ENCODE results near the gene MAP4K3. TPM values are rescaled to one million over a fixed set of nuclear protein-coding genes. Genes with fewer than 3 reads are reported as not detected.

Gene MAP4K3
- total and polyA plus RNA-seq, 2 donors from 2014 or later: 14.9 to 39.5 TPM

DNA sequence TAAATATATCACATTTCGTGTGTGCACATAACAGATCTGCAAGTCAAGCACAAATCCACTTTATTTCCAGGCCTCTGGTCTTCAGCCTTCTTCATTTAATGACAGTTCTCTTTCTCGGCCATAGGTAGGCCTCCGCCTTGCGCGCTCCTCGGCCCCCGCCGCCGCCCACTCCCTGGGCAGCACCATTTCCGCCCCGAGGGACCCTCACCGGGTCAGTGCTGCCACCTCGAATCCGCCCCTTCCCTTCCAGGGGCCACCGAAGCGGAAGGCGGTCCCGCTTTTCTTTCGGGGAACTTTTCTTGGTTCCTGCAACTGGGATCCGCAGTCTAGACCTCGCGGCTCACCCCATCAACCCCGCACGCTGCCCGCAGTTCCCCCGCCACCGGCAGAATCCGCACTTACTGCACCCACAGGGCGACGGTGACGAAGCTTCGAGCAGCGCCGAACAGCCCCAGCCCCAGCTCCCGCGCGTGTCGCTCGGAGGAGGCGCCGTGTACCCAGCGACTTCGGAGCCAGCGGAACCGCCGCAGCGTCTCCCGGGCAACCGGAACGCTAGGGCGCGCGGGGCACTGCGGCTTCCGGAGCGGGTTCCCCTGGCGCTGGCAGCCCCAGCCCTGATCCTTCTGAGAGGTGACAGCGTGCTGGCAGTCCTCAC is 193.5 kb downstream of the MAP4K3 start, which contains the start of gene CDKL4:
Gene CDKL4, minus strand, starts transcription at position 502 of the 655 bp plus-strand sequence.
- Histone ChIP-seq H3K27ac (ENCODE audit: low read depth in 2 of 2, low read length in 2 of 2) (no peak within 1 kb of the TSS), H3K9me3 (ENCODE audit: control insufficient read depth in 2 of 3, insufficient read depth in 1 of 3, low read length in 3 of 3) (no peaks in the 10 kb centered on the region), H3K36me3 (ENCODE audit: control insufficient read depth in 2 of 3, insufficient read depth in 3 of 3, low read length in 3 of 3) (peaks cover 1 to 5% (median 2%) of the 10 kb centered on the region in 3 donors), H3K4me1 (ENCODE audit: control insufficient read depth in 2 of 3, insufficient read depth in 2 of 3, low read depth in 1 of 3, low read length in 3 of 3) (no peaks in the 10 kb centered on the region), H3K4me3 (ENCODE audit: low read length in 3 of 3) (peak within 1 kb of the TSS in 2 of 3 donors; percentile 17 to 42), H3K9ac (ENCODE audit: low read length in 3 of 3) (no peak within 1 kb of the TSS), H3K27me3 (ENCODE audit: control insufficient read depth, insufficient read depth, low read length) (no peaks in the 10 kb centered on the region)
- no peak for FAIRE-seq
- TF ChIP-seq, protein P1, sequence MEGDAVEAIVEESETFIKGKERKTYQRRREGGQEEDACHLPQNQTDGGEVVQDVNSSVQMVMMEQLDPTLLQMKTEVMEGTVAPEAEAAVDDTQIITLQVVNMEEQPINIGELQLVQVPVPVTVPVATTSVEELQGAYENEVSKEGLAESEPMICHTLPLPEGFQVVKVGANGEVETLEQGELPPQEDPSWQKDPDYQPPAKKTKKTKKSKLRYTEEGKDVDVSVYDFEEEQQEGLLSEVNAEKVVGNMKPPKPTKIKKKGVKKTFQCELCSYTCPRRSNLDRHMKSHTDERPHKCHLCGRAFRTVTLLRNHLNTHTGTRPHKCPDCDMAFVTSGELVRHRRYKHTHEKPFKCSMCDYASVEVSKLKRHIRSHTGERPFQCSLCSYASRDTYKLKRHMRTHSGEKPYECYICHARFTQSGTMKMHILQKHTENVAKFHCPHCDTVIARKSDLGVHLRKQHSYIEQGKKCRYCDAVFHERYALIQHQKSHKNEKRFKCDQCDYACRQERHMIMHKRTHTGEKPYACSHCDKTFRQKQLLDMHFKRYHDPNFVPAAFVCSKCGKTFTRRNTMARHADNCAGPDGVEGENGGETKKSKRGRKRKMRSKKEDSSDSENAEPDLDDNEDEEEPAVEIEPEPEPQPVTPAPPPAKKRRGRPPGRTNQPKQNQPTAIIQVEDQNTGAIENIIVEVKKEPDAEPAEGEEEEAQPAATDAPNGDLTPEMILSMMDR (IDR thresholded peaks at IDR 0.05; ENCODE audit: borderline replicate concordance, extremely low read depth, insufficient read depth): no peak
- peak in 3 of 5 donors; percentile 35 to 73 (median 52) for DNase-seq
- intact Hi-C loops (cut with DNase I): no loop called here

DNA sequence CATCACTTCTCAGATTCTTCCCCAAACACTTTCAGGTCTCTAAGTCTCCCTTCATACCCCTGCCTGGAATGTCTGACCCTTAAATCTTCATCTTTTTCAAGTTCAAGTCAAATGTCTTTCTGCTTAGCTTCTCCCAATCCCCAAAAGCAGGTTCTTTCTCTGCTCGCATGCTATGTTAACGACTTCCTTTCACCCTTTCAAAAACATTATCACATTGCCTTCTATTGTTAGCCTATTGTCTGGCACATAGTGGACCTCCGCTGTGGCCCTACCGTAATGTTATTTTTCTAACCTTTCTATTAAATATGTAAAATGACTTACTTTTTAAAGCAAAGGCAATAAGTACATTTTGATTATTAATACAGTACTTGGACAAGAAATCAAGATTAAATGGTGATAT is 195.5 kb downstream of the MAP4K3 start:
- H3K27ac ChIP-seq (ENCODE audit: low read depth in 2 of 2, low read length in 2 of 2): no peak overlapping the region
- H3K36me3 ChIP-seq (ENCODE audit: control insufficient read depth in 2 of 3, insufficient read depth in 3 of 3, low read length in 3 of 3): no peaks in the 10 kb centered on the region
- H3K9me3 ChIP-seq (ENCODE audit: control insufficient read depth in 2 of 3, insufficient read depth in 1 of 3, low read length in 3 of 3): no peaks in the 10 kb centered on the region
- FAIRE-seq (no peak), DNase-seq (no peak)
- TF ChIP-seq, protein P1 (IDR thresholded peaks at IDR 0.05; ENCODE audit: borderline replicate concordance, extremely low read depth, insufficient read depth): no peak
- no peak overlapping the region for H3K9ac ChIP-seq (ENCODE audit: low read length in 3 of 3)
- H3K4me3 ChIP-seq (ENCODE audit: low read length in 3 of 3): no peak overlapping the region
- no peaks in the 10 kb centered on the region for H3K27me3 ChIP-seq (ENCODE audit: control insufficient read depth, insufficient read depth, low read length)
- intact Hi-C loops (cut with DNase I): no loop called here
- H3K4me1 ChIP-seq (ENCODE audit: control insufficient read depth in 2 of 3, insufficient read depth in 2 of 3, low read depth in 1 of 3, low read length in 3 of 3): no peaks in the 10 kb centered on the region

DNA sequence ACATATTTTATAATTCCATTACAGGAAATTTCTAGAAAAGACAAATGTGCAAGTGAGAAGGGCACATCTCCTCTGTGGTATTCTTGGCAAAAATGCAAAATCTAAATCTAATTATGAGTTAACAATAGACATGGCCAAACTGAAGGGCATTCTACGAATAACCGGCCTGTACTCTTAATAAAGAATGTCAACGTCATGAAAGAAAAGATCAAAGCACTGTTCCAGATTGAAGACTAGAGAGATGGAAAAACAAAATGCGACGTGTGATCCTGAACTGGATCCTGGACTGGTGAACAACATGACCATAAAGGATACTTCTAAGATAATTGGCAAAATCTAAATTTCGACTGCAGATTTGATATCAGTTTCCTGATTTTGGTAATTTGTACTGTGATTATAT is 196.3 kb downstream of the MAP4K3 start:
- Histone ChIP-seq H3K27me3 (ENCODE audit: control insufficient read depth, insufficient read depth, low read length) (no peaks in the 10 kb centered on the region), H3K4me3 (ENCODE audit: low read length in 3 of 3) (no peak overlapping the region), H3K27ac (ENCODE audit: low read depth in 2 of 2, low read length in 2 of 2) (no peak overlapping the region), H3K9me3 (ENCODE audit: control insufficient read depth in 2 of 3, insufficient read depth in 1 of 3, low read length in 3 of 3) (peaks cover 0 to 3% (median 0%) of the 10 kb centered on the region in 3 donors), H3K36me3 (ENCODE audit: control insufficient read depth in 2 of 3, insufficient read depth in 3 of 3, low read length in 3 of 3) (no peaks in the 10 kb centered on the region), H3K4me1 (ENCODE audit: control insufficient read depth in 2 of 3, insufficient read depth in 2 of 3, low read depth in 1 of 3, low read length in 3 of 3) (no peaks in the 10 kb centered on the region), H3K9ac (ENCODE audit: low read length in 3 of 3) (no peak overlapping the region)
- intact Hi-C loops (cut with DNase I): no loop called here
- FAIRE-seq: no peak
- TF ChIP-seq, protein P1 (IDR thresholded peaks at IDR 0.05; ENCODE audit: borderline replicate concordance, extremely low read depth, insufficient read depth): no peak
- DNase-seq: no peak
